Superior temporal gyrus (tissue), 1 donor: ENCODE measurements around the gene TMEM45A.

ENCODE experiments used
- DNase-seq: peaks from one replicate; pipeline ENCODE4 v3.0.0-alpha.2; 2016; ENCODE audit errors: extremely low spot score

The TMEM45A gene

DNA sequence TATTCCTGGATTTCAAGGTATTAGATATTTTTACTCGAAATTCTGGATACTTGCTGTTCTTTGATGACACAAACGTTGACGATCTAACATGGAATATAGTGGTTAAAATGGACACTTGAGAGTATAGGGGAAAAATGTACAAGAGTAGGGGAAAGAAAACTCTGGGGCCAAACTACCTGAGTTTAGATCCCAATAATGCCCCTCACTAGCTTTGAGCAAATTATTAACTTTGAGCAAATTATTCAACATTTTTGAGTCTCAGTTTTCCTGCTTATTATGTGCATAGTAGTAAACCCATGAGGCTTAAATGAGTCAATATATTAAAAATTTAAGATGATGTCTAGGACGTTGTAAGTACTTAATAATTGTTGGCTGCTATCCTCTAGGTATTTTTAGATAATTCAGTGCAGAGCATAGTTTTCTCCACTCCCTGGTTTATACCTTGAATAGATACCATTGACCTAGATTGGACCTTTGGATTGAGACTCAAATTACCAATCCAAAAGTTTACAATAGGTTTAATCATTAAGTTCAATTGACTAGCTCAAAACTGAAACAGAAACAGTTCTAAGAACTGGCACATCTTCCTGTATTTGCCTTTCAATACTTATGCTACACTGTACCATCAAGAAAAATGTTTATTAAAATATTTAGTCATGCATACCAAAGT is 121.4 kb downstream of the TMEM45A start:
- DNase-seq: no peak

- no peak for DNase-seq
Measured at GRCh38 chr3:100614941-100615340, 122.5 kb downstream of the TMEM45A start.

DNA sequence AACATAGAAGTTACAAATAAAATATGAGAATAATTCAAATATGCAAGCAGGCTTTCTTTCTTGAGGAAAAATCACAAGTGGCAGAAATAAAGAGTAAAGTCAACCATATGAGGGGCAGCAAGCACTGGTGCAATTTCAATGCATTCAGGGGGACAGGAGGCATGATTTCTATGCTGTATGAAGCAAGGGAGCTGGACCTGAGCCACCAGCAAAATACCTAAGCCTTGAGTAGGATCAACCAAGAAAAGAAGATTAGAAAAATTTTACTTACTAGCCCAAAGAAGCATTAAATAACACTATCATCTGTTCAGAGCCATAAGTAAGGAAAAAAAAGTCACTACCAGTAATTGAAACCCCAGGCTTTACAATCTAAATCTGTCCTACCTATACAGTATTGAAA is 123.3 kb downstream of the TMEM45A start:
- DNase-seq: no peak

GRCh38 chr3:100621251-100621650 is 128.8 kb downstream of the TMEM45A start:
- DNase-seq: no peak
